ENCODE data around the gene OR6N2. TPM values are rescaled to one million over a fixed set of nuclear protein-coding genes. Genes with fewer than 3 reads are reported as not detected.

The OR6N2 gene
- total RNA-seq, 1 donor from 2014 or later = not detected

- peaks cover 21% of the 10 kb centered on the region for H3K4me1 Mint-ChIP-seq (ENCODE audit: low read depth, unreplicated experiment)
- no peaks in the 10 kb centered on the region for H3K27me3 ChIP-seq (ENCODE audit: insufficient read depth, low read length)
- no peak overlapping the region for H3K27ac ChIP-seq (ENCODE audit: low read depth, low read length)
- no peak overlapping the region for H3K4me3 Mint-ChIP-seq (ENCODE audit: unreplicated experiment)
- FAIRE-seq = no peak
- no peaks in the 10 kb centered on the region for H3K9me3 Mint-ChIP-seq (ENCODE audit: unreplicated experiment)
- H2AFZ ChIP-seq (ENCODE audit: low read depth, low read length) = no peak overlapping the region
- H3K36me3 ChIP-seq (ENCODE audit: insufficient read depth, low read length) = no peaks in the 10 kb centered on the region
- H3K27ac Mint-ChIP-seq (ENCODE audit: unreplicated experiment) = no peak overlapping the region
- no peaks in the 10 kb centered on the region for H4K20me1 ChIP-seq (ENCODE audit: insufficient read depth, low read length)
- H3K27me3 Mint-ChIP-seq (ENCODE audit: low read depth, unreplicated experiment) = peaks cover 3% of the 10 kb centered on the region
- no peaks in the 10 kb centered on the region for H3K79me2 ChIP-seq (ENCODE audit: insufficient read depth, low read length)
- DNase-seq (ENCODE audit: low read depth) = no peak
- H3K36me3 Mint-ChIP-seq (ENCODE audit: low read depth, unreplicated experiment) = no peaks in the 10 kb centered on the region
- no peak overlapping the region for H3K4me2 ChIP-seq (ENCODE audit: low read length)
- no peak overlapping the region for H3K9ac ChIP-seq (ENCODE audit: low read length)
- no peaks in the 10 kb centered on the region for H3K4me1 ChIP-seq (ENCODE audit: insufficient read depth, low read length)
- no peak overlapping the region for H3K4me3 ChIP-seq (ENCODE audit: insufficient read depth, low read depth, low read length)
- H3K9me3 ChIP-seq (ENCODE audit: insufficient read depth, low read depth, low read length) = no peaks in the 10 kb centered on the region
- TF ChIP-seq CTCF (IDR thresholded peaks at IDR 0.05; ENCODE audit: insufficient read depth, low read depth, low read length) (no peak), EZH2 (IDR thresholded peaks at IDR 0.05; ENCODE audit: insufficient read depth, low read length) (no peak)
Measured at GRCh38 chr1:158814970-158815369, 34.0 kb upstream of the OR6N2 start.

GRCh38 chr1:158813164-158813563 lies 32.2 kb upstream of the OR6N2 start:
- no peak for DNase-seq (ENCODE audit: low read depth)
- Histone ChIP-seq H3K9me3 (ENCODE audit: insufficient read depth, low read depth, low read length) (peaks cover 6% of the 10 kb centered on the region), H3K9ac (ENCODE audit: low read length) (no peak overlapping the region), H3K4me2 (ENCODE audit: low read length) (no peak overlapping the region), H2AFZ (ENCODE audit: low read depth, low read length) (no peak overlapping the region), H3K27me3 (ENCODE audit: insufficient read depth, low read length) (no peaks in the 10 kb centered on the region), H3K4me3 (ENCODE audit: insufficient read depth, low read depth, low read length) (no peak overlapping the region), H3K4me1 (ENCODE audit: insufficient read depth, low read length) (no peaks in the 10 kb centered on the region), H3K36me3 (ENCODE audit: insufficient read depth, low read length) (no peaks in the 10 kb centered on the region), H3K27ac (ENCODE audit: low read depth, low read length) (no peak overlapping the region), H4K20me1 (ENCODE audit: insufficient read depth, low read length) (no peaks in the 10 kb centered on the region), H3K79me2 (ENCODE audit: insufficient read depth, low read length) (no peaks in the 10 kb centered on the region)
- no peak for FAIRE-seq
- H3K36me3 Mint-ChIP-seq (ENCODE audit: low read depth, unreplicated experiment) = no peaks in the 10 kb centered on the region
- peaks cover 3% of the 10 kb centered on the region for H3K4me1 Mint-ChIP-seq (ENCODE audit: low read depth, unreplicated experiment)
- no peak for TF ChIP-seq CTCF (IDR thresholded peaks at IDR 0.05; ENCODE audit: insufficient read depth, low read depth, low read length)
- no peak for TF ChIP-seq EZH2 (IDR thresholded peaks at IDR 0.05; ENCODE audit: insufficient read depth, low read length)
- H3K4me3 Mint-ChIP-seq (ENCODE audit: unreplicated experiment) = no peak overlapping the region
- H3K9me3 Mint-ChIP-seq (ENCODE audit: unreplicated experiment) = peaks cover 1% of the 10 kb centered on the region
- no peak overlapping the region for H3K27ac Mint-ChIP-seq (ENCODE audit: unreplicated experiment)
- H3K27me3 Mint-ChIP-seq (ENCODE audit: low read depth, unreplicated experiment) = peaks cover 8% of the 10 kb centered on the region

GRCh38 chr1:158812336-158812735 lies 31.3 kb upstream of the OR6N2 start:
- no peak overlapping the region for H2AFZ ChIP-seq (ENCODE audit: low read depth, low read length)
- no peak overlapping the region for H3K9ac ChIP-seq (ENCODE audit: low read length)
- peaks cover 6% of the 10 kb centered on the region for H3K9me3 ChIP-seq (ENCODE audit: insufficient read depth, low read depth, low read length)
- no peak overlapping the region for H3K27ac ChIP-seq (ENCODE audit: low read depth, low read length)
- Mint-ChIP-seq H3K4me1 (ENCODE audit: low read depth, unreplicated experiment) (no peaks in the 10 kb centered on the region), H3K27ac (ENCODE audit: unreplicated experiment) (no peak overlapping the region), H3K9me3 (ENCODE audit: unreplicated experiment) (peaks cover 1% of the 10 kb centered on the region), H3K36me3 (ENCODE audit: low read depth, unreplicated experiment) (no peaks in the 10 kb centered on the region), H3K27me3 (ENCODE audit: low read depth, unreplicated experiment) (peaks cover 8% of the 10 kb centered on the region), H3K4me3 (ENCODE audit: unreplicated experiment) (no peak overlapping the region)
- FAIRE-seq (no peak), DNase-seq (ENCODE audit: low read depth) (no peak)
- TF ChIP-seq CTCF (IDR thresholded peaks at IDR 0.05; ENCODE audit: insufficient read depth, low read depth, low read length) (no peak), EZH2 (IDR thresholded peaks at IDR 0.05; ENCODE audit: insufficient read depth, low read length) (no peak)
- H3K4me3 ChIP-seq (ENCODE audit: insufficient read depth, low read depth, low read length) = no peak overlapping the region
- H4K20me1 ChIP-seq (ENCODE audit: insufficient read depth, low read length) = no peaks in the 10 kb centered on the region
- H3K27me3 ChIP-seq (ENCODE audit: insufficient read depth, low read length) = no peaks in the 10 kb centered on the region
- no peaks in the 10 kb centered on the region for H3K36me3 ChIP-seq (ENCODE audit: insufficient read depth, low read length)
- H3K79me2 ChIP-seq (ENCODE audit: insufficient read depth, low read length) = no peaks in the 10 kb centered on the region
- H3K4me1 ChIP-seq (ENCODE audit: insufficient read depth, low read length) = no peaks in the 10 kb centered on the region
- H3K4me2 ChIP-seq (ENCODE audit: low read length) = no peak overlapping the region
